HG03342 (cell line): ENCODE results near the gene TLCD2.
"Not testable (repeated sequence)": the region's sequence is repeated elsewhere in the genome, so short reads cannot be mapped to it uniquely, and the experiment has no call there.

Experiments
- ATAC-seq: cut with Tn5 transposase; IDR thresholded peaks from one replicate; pipeline ENCODE4 v1.9.1; 2021; ENCODE audit warnings: mild to moderate bottlenecking, moderate library complexity; ENCODE audit not compliant: unreplicated experiment

The TLCD2 gene

DNA sequence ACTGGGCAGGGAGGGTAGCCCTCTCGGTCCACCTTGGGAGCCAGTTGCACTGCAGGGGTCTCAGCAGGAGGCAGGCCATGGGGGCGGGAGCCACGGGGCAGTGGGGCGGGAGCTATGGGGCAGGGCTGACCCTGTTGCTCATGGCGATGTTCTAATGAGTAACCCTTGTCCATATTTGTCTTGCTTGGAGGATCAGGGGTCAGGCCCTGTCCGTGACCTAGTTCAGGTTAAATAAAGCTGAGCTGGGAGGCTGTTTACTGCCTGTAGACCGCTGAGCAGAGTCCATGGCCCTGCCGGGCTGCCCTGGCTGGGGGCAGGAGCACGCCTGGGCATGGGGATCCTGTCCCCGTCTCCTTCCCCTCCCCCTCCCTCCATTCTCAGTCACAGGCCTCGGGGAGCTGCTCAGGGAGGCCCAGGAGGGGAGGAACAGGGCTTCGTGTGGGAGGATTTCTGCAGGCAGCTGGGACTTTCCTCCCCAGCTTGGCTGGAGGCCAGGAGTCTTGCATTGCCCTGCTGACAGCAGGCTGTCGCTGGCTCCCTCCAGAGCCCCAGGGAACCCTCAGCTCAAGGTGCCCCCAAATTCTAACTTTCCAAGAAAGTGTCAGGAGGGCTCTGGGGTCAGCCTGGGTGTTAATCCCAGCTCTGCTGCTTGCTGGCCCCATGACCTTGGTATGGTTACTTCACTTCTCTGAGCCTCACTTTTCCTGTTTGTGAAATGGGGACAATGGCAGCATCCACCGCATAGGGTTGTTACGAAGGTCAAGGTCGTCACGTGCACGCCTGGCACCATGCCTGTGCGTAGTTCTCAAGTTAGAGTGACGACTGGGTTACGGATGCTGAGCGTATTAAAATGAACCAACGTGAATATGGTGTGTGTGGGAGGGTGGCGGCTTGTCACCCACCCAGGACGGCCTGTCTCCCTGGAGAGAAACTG is 26.4 kb upstream of the TLCD2 start:
- ATAC-seq, result no peak

GRCh38 chr17:1735834-1736347 is 25.7 kb upstream of the TLCD2 start:
- no peak for ATAC-seq

GRCh38 chr17:1735418-1735817 is 25.2 kb upstream of the TLCD2 start:
- no peak for ATAC-seq

DNA sequence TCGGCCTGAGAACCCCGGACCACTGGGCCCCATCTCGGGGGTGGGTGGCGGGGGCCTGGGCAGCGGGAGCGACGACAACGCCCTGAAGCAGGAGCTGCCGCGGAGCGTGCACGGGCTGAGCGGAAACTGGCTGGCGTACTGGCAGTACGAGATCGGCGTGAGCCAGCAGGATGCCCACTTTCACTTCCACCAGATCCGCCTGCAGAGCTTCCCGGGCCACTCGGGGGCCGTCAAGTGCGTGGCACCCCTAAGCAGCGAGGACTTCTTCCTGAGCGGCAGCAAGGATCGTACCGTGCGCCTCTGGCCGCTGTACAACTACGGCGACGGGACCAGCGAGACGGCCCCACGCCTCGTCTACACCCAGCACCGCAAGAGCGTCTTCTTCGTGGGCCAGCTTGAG is 23.6 kb upstream of the TLCD2 start:
- ATAC-seq, result no peak

DNA sequence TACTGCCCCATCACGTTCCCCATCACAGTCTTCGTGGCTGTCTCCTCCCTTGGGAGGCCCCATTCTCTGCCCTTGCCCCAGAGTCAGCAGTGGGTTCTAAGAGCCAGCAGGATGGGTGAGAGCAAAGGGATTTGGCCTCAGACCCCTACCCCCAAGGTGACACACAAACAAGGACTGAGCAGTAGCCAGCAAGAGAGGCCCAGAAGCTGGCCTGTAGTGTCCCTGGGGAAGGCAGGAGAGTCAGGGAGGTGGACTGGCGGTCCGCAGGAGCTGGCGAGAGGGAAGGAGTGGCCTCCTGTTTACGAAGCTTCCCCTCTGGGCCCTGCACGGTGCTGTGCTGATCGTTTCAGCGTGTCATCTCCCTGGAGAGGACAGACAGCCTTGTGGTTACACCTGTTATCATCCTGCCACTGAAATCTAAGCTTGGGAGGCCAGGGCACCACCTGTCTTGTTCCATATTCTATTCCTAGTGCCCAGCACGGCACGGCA is 22.7 kb upstream of the TLCD2 start:
- no peak for ATAC-seq

GRCh38 chr17:1732241-1732832 is 22.2 kb upstream of the TLCD2 start:
- no peak for ATAC-seq

GRCh38 chr17:1731194-1731506 is 21.0 kb upstream of the TLCD2 start:
- ATAC-seq, result no peak

GRCh38 chr17:1730326-1731193 is 20.4 kb upstream of the TLCD2 start:
- ATAC-seq, result no peak

- no peak for ATAC-seq
These were observed 19.8 kb upstream of the TLCD2 start for GRCh38 chr17:1729966-1730325.

- ATAC-seq, result no peak
These were observed 17.9 kb upstream of the TLCD2 start for GRCh38 chr17:1727876-1728630.

DNA sequence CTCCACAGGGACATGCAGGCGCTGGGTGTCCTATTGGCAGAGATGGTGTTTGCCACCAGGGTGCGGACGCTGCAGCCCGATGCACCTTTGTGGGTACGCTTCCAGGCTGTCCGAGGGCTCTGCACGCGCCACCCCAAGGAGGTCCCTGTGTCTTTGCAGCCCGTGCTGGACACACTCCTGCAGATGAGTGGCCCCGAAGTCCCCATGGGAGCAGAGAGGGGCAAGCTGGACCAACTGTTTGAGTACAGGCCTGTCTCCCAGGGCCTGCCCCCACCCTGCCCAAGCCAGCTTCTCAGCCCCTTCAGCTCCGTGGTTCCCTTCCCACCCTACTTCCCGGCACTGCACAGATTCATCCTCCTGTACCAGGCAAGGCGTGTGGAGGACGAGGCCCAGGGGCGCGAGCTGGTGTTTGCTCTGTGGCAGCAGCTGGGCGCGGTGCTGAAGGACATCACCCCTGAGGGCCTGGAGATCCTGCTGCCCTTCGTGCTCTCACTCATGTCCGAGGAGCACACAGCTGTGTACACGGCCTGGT is 17.1 kb upstream of the TLCD2 start:
- ATAC-seq, result no peak

GRCh38 chr17:1726626-1727257 is 16.6 kb upstream of the TLCD2 start:
- no peak for ATAC-seq

DNA sequence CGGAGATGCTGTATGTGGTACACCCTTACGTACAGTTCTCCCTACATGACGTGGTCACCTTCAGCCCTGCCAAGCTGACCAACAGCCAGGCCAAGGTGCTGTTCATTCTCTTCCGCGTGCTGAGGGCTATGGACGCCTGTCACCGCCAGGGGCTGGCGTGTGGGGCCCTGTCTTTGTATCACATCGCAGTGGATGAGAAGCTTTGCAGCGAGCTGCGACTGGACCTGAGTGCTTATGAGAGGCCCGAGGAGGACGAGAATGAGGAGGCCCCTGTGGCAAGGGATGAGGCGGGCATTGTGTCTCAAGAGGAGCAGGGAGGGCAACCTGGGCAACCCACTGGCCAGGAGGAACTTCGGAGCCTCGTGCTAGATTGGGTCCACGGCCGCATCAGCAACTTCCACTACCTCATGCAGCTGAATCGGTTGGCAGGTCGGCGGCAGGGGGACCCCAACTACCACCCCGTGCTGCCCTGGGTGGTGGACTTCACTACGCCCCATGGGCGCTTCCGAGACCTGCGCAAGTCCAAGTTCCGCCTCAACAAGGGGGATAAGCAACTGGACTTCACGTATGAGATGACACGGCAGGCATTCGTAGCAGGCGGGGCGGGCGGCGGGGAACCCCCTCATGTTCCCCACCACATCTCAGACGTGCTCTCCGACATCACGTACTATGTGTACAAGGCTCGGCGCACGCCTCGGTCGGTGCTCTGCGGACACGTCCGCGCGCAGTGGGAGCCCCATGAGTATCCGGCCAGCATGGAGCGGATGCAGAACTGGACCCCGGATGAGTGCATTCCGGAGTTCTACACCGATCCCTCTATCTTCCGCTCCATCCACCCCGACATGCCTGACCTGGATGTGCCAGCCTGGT is 15.7 kb upstream of the TLCD2 start:
- no peak for ATAC-seq

- no peak for ATAC-seq
These were observed 14.9 kb upstream of the TLCD2 start for GRCh38 chr17:1724869-1725641.

GRCh38 chr17:1724351-1724868 is 14.2 kb upstream of the TLCD2 start, which contains the start of gene WDR81:
Gene WDR81 (plus strand): TSS chr17:1724704. CDS start chr17:1724960, 256 bp downstream.
- ATAC-seq, result peak; percentile 50

- not testable (repeated sequence) for ATAC-seq
These were observed 11.8 kb upstream of the TLCD2 start for GRCh38 chr17:1722022-1722421.

GRCh38 chr17:1720856-1721386 is 10.7 kb upstream of the TLCD2 start:
- ATAC-seq, result no peak
